ENCODE results near the gene AQP2. TPM values are rescaled to one million over a fixed set of nuclear protein-coding genes. Genes with fewer than 3 reads are reported as not detected.
A peak's percentile ranks its signal among the peaks of the same experiment; 100 is the strongest.

Gene AQP2
- total and polyA plus RNA-seq, 2 of the 13 experiments (the other 11 are each of a cell fraction or from before 2014, with no cell fraction given), result not detected

DNA sequence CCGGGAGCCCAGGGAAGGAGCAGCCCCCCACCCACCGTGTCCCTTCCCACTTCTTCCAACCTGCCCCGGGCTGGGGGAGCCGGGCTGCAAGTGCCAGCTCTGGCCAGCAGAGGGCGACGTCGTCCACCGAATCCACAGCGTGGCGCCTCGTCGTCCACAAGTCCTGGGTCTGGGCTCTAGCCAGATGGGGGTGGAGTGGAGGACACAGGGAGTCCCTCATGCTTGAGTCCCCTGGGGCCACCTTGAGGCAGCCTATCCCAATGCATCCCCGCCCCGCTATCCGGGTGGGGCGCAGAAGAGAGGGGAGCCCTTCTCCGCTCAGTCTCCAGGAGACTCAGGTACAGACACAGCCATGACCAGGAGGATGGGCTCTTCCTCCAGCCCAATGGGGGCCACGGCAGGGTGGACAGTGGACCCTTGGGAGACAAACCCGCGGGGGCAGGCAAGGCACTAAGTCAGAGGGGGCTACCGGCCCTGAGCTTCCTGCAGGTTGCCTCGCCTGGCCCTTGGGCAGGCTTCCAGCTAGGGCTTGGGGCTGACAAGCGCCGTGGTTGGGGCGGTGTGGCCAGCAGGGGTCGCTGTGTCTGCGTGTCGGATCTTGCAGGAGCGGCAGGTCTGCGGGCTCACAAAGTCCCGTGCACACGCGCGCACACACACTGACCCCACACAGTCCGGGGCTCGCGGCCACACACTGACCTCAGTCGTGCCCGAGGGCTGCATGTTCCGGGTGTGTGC lies 16.7 kb downstream of the AQP2 start (continued):
- TF ChIP-seq ZNF235 (CRISPR knock-in tag; IDR thresholded peaks at IDR 0.05; ENCODE audit: borderline replicate concordance) (peak; percentile 68; the same call in 1 of the 2 replicates), ZFP1 (CRISPR knock-in tag; IDR thresholded peaks at IDR 0.05) (no peak), ZSCAN22 (CRISPR knock-in tag; IDR thresholded peaks at IDR 0.05) (peak; percentile 73; the same call in 1 of the 2 replicates), CHD4 (IDR thresholded peaks at IDR 0.05; ENCODE audit: borderline replicate concordance, low read length) (0 out of 2 replicates have a peak, but pooled peaks have one; percentile 30), TAF1 (CRISPR knock-in tag; IDR thresholded peaks at IDR 0.05) (no peak), RELA (CRISPR knock-in tag; IDR thresholded peaks at IDR 0.05) (no peak), IRF2 (CRISPR knock-in tag; IDR thresholded peaks at IDR 0.05) (no peak), DZIP1 (CRISPR knock-in tag; IDR thresholded peaks at IDR 0.05) (no peak), RAD21 (CRISPR knock-in tag; IDR thresholded peaks at IDR 0.05) (peak; percentile 91), SUZ12 (IDR thresholded peaks at IDR 0.05; ENCODE audit: low read depth, low read length) (no peak), ZSCAN20 (CRISPR knock-in tag; IDR thresholded peaks at IDR 0.05; ENCODE audit: borderline replicate concordance) (no peak), ZNF709 (CRISPR knock-in tag; IDR thresholded peaks at IDR 0.05) (0 out of 2 replicates have a peak, but pooled peaks have one; percentile 6), EP300 (IDR thresholded peaks at IDR 0.05; ENCODE audit: low read depth in 2 of 2, low read length in 2 of 2) (no peak), EP300 (CRISPR knock-in tag; IDR thresholded peaks at IDR 0.05; ENCODE audit: borderline replicate concordance) (no peak), HOXA5 (CRISPR knock-in tag; IDR thresholded peaks at IDR 0.05) (no peak; the same call in 1 of the 2 replicates), ZNF792 (CRISPR knock-in tag; IDR thresholded peaks at IDR 0.05) (0 out of 2 replicates have a peak, but pooled peaks have one; percentile 45), SRF (IDR thresholded peaks at IDR 0.05; ENCODE audit: low read depth, low read length) (no peak), KLF13 (CRISPR knock-in tag; IDR thresholded peaks at IDR 0.05) (0 out of 2 replicates have a peak, but pooled peaks have one; percentile 25), FOXC1 (CRISPR knock-in tag; IDR thresholded peaks at IDR 0.05; ENCODE audit: borderline replicate concordance) (peak; percentile 63; the same call in 1 of the 2 replicates)
- TF ChIP-seq, protein P1, sequence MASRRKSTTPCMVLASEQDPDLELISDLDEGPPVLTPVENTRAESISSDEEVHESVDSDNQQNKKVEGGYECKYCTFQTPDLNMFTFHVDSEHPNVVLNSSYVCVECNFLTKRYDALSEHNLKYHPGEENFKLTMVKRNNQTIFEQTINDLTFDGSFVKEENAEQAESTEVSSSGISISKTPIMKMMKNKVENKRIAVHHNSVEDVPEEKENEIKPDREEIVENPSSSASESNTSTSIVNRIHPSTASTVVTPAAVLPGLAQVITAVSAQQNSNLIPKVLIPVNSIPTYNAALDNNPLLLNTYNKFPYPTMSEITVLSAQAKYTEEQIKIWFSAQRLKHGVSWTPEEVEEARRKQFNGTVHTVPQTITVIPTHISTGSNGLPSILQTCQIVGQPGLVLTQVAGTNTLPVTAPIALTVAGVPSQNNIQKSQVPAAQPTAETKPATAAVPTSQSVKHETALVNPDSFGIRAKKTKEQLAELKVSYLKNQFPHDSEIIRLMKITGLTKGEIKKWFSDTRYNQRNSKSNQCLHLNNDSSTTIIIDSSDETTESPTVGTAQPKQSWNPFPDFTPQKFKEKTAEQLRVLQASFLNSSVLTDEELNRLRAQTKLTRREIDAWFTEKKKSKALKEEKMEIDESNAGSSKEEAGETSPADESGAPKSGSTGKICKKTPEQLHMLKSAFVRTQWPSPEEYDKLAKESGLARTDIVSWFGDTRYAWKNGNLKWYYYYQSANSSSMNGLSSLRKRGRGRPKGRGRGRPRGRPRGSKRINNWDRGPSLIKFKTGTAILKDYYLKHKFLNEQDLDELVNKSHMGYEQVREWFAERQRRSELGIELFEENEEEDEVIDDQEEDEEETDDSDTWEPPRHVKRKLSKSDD (CRISPR knock-in tag; IDR thresholded peaks at IDR 0.05; ENCODE audit: low read depth), result no peak
- TF ChIP-seq, protein P2, sequence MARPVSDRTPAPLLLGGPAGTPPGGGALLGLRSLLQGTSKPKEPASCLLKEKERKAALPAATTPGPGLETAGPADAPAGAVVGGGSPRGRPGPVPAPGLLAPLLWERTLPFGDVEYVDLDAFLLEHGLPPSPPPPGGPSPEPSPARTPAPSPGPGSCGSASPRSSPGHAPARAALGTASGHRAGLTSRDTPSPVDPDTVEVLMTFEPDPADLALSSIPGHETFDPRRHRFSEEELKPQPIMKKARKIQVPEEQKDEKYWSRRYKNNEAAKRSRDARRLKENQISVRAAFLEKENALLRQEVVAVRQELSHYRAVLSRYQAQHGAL (CRISPR knock-in tag; IDR thresholded peaks at IDR 0.05; ENCODE audit: not compliant biosample characterization), result no peak
- TF ChIP-seq, protein P3, sequence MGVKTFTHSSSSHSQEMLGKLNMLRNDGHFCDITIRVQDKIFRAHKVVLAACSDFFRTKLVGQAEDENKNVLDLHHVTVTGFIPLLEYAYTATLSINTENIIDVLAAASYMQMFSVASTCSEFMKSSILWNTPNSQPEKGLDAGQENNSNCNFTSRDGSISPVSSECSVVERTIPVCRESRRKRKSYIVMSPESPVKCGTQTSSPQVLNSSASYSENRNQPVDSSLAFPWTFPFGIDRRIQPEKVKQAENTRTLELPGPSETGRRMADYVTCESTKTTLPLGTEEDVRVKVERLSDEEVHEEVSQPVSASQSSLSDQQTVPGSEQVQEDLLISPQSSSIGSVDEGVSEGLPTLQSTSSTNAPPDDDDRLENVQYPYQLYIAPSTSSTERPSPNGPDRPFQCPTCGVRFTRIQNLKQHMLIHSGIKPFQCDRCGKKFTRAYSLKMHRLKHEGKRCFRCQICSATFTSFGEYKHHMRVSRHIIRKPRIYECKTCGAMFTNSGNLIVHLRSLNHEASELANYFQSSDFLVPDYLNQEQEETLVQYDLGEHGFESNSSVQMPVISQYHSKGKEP (CRISPR knock-in tag; IDR thresholded peaks at IDR 0.05), result no peak

All from HepG2 (cell line).